DMS53 treated with DMSO at 0.1 percent for 48 hours (cell line): ENCODE data around the gene FGF1.

Source experiments
- DNase-seq: peaks from one replicate; lab custom pipeline; 2025; ENCODE audit not compliant: unreplicated experiment; lab: John Stamatoyannopoulos, UW

FGF1 gene

DNA sequence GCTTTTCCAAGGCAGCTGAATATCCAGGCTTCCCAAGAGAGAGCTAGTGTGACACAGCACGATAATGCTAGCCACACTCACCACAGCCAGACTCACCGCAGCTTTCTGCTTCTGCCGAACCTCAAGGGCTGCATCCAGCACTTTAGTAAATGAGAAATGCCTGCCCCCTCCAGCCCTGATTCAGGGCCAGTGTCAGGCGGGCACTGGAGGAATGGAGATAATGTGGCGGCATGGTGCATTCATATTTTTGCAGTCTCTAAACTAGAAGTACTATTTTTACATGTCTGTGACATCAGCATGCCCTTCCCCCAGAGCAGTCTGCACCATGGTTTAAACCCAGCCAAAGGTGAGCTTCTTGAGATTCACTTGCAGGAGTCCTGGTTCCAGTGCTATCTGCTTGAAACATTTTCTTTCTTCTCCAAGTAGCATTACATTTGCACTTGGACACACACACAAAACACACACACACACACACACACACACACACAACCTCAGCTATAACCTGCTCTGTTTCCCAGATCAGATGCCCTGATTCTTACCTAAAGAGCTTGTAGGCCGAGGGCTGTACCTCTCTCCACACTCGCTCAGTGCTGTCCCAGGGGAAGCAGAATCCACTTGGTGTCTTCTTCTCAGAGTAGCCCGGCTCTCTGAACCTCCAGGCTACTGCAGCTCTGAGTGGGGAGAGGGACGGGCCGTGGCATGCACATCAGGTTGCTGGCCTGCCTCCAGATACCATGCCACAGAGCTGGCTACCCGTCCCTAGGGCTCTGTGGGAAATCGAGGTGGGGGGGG is at the start of gene FGF1:
Gene FGF1, minus strand, starts transcription at position 673 of the 792 bp plus-strand sequence. CDS start 71,963 bp downstream, outside the sequence.
- no peak for DNase-seq

DNA sequence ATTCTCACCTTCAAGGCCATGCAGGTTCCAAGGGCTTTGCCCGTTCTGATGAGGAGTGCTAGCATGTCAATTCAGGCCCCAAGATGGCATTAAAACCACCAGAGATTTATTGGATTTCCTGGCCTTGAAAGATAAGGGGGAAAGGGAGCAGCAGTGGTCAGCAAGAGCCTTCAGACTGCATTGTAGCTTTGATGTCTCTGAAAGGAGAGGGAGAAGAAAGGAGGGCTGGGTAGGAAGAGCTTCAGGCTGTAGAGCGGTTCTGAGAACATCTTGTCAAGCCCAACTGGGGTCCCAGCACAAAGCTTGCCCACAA is 41.8 kb upstream of the FGF1 start:
- no peak for DNase-seq

DNA sequence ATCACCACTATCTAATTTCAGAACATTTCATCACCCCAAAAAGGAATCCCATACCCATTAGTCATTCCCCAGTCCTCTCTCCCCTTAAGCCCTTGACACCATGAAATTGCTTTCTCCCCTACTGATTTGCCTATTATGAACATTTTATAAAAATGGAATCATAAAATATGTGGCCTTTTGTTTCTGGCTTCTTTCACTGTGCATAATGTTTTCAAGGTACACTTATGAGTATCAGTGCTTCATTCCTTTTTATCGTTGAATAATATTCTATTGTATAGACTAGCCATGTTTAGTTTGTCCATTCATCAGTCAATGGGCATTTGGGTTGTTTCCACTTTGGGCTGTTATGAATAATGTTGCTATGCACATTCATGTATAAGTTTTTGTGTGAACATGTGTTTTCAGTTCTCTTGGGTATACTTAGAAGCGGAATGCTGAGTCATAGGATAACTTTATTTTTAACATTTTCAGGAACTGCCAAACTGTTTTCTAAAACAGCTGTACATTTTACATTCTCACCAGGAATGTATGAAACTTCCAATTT is 40.4 kb upstream of the FGF1 start:
- DNase-seq, result no peak

DNA sequence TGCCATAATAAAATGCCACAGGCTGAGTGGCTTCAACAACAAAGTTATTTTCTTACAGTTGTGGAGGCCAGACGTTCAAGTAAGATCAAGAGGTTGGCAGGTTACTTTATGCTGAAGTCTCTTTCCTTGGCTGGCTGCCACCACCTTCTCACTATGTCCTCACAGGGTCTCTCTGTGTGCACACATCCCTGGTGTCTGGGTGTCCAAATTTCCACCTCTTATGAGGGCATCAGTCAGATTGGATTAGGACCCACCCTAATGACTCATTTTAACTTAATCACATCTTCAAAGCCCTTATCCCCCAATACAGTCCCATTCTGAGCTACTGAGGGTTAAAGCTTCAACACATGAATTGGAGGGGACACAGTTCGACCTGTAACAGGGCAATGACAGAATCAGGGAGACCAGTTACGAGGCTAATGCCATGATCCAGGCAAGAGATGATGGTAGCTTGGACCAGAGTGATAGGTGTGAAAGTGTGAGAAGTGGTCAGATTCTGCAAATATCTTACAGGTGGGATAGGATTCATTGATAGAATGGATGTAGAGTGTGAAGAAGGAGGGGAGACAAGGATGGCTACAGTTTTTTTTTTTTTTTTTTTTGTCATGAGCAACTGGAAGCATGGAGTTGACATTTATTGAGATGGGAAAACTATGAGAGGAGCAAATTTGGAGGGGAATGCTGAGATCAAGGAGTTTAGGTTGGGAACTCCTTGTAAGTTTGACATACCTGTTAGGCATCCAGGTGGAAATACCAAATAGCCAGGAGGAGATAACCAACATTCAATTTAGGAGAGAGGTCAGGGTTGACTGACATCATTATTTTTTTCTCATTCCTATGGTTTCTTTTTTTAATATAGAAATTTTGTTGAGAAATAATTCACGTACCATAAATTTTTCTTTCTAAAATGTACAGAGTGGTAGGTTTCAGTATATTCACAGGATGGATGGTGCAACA is 39.6 kb upstream of the FGF1 start:
- no peak for DNase-seq

DNA sequence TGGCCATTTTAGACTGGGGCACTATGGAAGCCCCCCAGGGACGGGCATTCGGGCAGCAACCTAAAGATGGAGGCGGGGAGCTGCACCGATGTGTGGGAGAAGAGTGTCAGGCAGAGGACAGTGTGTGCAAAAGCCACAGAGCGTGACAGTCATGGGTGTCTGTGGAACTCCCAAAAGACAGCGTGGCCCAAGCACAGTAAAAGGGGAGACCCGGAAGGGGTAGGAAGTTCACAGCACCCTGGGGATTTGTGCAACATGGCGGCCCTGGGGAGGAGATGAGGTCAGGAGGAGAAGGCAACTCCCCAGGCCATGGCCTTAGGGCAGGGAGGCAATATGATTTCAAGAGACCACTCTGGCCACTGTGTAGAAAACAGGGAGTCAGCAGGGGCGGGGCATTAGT is 38.9 kb upstream of the FGF1 start:
- DNase-seq, result no peak

DNA sequence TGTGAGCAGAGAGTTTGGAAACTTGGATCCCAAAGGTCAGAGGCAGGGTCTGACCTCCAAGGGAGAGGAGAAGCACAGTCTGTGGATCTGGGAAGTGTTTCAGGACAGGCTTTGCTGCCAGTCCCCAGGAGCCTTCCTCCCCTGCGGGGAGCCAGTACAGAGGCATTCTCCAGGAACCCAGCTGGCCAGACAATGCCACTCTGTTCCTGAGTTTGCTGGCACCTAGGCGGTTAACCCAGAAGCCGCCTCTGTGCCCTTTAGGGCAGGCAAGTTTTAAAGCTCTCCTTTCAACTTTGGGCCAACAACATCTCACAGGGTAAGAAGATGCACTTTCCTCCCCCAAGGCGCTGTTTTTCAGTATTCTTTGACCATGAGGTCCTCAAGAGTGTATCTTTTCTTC is 37.0 kb upstream of the FGF1 start:
- no peak for DNase-seq

DNA sequence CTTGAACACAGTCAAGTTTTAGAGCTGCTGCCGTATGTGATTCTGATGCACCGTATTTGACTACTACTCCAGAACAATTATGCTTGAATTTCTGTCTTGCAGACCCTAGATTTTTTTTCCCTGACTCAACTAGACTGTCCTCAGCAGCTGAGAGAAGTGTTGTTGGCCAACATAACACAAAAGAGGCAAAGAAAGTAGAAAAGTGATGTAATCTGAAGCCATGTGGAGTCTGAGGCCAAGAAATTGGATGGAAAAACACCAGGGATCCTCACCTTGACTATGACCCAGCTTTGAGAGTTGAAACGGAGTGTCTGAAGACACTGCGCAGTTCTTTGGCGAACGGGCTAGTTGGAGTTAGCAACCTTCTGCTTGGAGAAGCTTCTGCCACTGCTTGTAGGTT is 36.3 kb upstream of the FGF1 start:
- DNase-seq, result no peak

DNA sequence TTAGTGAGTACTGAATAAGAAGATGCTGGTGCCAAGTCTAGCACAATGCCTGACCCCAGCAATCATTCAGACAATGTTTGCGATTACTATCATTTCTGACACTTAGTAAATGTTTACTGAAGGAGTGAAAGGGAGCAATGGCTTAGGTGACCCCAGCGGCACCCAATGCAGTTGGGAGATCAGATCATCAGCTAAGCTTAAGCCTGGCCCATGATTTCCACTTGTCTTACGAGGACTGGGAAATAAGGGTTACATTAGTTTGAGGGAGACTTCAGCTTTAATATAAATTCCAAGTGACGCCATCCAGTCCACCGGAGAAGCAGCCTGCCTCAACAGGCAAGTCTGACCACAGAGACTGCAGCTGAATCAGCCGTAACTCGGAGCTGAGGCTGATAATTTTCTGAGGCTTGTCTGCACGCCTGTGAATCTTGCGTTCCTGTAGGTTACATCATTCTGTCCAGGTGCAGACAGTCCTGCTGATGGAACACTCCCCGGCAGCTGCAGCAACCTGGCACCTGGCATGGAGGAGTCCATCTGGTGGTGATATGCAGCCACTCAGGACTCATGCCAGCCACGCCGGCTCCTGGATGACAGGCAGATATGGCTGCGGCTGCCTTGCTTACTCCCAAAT is 34.9 kb upstream of the FGF1 start:
- peak; percentile 97 for DNase-seq

DNA sequence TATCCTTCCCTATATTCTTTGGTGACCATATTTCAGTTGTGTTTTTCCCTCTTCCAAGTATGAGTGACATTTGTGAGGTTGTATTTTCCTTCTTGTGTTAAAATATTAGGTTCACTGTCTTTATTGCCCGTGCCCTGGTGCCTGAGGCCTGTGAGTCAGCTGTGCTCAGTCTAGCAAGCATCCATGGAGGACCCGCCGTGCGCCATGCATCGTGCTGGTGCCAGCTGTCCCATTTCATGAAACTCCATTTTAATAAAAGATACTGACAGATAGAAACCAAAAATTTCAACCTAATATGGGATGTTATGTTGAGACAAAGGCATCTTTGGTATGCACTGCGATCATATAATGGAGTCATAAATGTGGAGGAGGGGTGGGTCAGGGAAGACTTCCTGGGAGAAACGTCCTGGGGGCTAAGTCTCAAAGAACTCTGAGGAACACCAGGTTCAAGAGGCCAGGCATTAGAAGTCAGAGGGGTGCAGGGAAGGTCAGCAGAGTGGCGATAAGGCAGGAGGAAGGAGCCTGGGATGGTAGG is 34.0 kb upstream of the FGF1 start:
- DNase-seq, result no peak

DNA sequence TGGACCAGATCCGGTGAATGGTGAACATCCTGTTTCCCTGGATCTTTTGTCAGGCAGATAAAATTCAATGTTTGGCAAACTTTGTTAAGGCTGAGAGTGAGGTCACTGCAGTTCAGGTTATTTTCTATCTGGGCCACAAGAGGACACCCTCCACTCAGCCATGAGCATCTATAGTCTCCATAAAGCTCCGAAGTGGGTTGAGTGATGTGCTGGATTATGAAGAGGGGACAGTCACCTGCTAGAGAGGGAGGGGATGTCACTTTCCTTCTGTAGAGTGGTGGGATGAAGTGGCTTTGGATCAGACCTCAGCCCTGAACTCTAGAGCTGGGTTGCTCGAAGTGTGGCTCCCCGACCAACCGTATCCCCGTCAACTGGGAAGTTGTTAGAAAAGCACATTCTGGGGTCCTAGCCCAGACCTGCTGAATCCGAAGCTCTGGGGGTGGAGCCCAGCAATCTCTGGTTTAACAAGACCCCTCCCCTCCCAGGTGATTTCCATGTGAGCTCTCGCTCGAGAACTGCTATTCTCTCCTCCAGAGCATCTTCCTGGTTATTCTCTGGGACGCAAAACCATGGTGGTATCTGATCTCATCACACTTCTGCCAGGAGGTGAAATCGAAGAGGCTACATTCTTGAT is 31.8 kb upstream of the FGF1 start:
- DNase-seq, result peak; percentile 77

DNA sequence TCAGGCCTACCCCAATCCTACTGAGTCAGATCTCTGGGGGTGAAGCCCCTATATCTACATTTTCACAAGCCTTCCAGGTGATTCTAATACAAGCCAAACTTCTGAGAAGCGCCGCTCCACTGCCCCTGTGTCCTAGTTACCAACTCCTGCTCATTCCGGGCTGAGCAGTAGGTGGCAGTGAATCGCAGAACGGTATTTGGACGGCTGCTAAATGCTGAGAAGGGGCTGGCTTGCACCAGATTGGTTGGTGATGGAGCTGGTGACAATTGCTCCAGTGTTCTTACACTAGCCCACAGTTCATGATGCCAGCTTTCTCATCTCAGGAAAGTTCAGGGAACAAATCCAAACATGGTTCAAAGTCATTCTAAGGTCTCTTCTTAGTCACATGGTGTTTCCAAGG is 31.1 kb upstream of the FGF1 start:
- peak; percentile 46 for DNase-seq

DNA sequence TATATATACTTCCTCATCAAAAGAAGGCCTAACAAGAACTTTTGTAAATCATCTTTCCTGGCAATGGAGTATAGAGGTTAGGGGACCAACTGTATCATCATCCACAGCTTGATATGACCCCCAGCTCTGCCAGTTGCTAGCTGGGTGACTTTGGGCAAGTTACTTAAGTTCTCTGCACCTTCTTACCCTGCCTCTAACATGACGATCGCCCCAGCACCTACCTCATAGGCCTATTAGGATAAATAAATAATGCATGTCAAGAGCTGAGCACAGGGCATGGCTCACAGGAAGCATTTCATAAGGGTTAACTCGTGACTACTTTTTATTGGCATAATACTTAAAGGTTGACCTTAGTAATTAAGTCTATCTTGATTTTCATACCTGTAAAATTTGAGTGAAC is 29.4 kb upstream of the FGF1 start:
- DNase-seq, result no peak

DNA sequence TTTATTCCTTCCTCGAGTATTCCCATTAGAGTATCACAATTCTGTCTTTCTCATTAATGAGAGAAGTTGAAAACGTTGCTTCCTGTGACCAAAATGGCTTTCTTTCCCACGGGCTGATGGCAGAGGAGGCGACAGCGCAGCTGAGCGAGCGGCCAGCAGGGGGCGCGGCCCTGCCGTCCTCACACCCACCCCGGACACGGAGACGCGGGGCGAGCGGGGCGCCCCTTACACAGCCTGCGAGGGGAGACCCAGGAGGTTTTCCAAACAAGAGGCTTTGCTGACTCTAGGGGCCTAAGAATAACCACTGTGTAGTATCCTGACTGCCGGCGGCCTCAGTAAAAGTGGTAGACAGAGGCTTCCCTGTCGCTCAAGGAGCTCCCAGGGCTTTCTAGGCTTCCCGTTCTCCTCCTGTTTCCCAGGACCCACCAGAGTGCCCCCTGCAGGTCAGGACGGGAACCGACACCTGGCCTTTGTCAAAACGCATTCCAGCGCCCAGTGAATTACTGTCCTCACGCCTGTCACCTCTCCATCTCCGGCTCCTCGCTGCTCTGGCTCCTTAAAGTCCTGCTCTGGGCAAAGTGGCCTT is 27.3 kb upstream of the FGF1 start:
- DNase-seq, result peak; percentile 89

DNA sequence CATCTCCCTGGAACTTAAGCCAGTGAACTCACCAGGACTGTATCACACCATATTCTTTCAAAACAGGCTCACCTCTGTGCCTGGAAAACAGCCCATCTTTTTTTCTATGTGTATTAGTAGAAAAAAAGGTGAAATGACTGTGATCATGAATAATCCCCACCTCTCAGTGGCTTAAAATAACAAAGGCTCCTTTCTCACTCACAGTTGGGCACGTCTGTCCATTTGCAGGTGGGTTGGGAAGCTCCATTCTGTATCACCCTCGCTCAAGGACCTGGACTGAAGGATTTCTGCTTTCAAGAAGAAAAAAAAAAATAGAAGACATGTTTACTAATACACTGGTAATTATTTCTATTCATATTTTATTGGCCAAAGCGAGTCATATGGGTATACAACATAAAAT is 17.3 kb upstream of the FGF1 start:
- no peak for DNase-seq

DNA sequence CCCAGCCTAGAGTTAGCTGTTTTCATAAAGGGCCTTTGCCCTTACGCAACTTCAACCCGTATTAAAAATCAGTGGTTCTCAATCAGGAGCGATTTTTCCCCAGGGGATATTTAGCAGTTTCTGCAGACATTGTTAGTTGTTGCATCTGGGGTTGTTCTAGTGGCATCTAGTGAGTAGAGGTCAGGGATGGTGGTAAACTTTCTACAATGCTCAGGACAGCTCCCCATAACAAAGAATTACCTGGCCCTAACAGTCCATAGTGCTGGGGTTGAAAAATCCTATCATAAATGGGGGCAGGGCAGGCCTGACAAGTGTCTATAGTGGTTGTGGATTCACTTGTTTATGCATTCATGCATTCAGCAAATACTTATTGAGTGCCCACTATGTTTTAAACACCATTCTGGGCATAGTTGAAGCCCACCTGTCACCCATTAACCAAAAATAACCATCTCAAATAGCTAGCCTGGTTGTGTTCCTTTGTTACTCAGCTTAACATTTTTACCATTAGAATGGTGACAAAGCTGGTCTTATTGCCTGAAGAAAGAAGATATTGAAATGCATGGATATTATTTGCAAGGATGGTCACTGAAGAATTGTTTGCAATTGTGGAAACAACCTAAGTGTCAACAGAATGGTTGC is 15.9 kb upstream of the FGF1 start:
- no peak for DNase-seq

DNA sequence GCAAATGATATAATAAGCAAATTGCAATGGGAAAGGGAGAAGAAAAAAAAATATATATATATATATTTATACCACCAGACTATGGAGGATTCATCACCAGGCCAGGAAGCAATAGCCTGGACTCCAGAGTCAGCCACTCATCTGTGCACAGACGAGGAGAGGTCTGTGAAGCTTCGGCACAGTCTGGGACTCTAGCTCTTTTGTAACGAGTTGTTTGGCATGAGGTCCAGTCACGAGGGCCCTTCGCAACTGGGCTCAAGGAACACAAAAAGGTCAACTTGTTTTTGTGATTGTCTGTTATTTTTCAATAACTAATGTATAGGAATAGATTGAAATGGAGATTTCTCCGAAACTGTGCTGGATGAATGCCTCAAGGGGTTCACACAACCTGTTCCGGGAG is 14.7 kb upstream of the FGF1 start:
- DNase-seq, result no peak

DNA sequence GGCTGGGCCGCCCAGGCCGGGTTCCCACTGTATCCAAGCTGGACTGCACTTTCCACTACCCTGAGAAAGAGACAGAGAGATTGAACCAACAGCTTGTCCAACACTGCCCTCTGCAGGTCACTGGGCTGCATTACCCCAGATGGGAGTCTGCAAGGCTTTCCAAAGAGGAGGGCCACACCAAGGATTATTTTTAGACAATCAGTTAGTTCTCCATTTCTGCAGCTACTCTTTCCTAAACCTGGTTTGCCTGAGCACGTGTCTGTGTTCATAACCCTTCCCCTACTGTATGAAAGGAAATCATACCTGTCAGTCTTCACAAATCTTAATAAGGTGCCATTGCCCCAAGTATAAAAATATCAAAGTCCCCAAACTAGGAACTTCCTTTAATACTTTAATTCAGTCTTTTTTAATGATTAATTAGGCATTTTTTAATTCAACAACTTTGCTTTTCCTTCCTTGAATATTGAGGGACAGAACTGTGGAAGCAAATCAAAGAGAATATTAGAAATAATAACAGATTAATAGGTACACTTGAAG is 13.4 kb upstream of the FGF1 start:
- DNase-seq, result peak; percentile 86

DNA sequence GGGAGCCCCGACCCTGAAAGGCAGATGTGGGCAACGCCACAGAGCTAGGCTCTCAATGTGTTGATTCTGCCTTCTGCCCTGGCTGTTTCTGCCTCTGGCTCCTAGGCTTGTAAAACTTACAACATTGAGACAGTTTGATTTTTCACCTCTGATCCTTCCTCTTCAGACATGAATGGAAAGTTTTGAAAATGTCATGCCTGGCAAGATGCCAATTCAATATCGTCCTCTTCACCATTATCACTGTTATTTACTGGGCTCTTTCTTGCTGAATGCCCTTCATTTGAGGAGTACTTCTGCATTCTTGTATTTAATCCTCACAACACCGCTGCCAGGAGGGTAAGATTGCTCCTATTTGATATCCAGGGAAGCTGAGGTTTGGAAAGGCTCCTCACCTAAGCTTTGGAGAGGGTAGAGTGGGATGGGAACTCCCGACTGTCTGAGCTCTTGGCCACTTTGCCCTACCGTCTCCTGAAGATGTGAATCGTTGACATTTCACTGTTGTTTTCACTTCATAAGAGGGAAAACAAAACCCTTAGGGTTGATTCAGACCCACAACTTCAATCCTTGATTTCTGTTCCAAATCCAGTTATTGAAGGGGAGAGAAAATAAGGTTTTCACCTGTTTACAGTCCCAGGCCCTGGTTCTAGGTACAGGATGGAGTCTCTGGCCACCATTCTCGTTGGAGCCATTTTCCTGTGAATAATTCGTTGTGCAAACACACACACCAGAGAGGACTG is 12.7 kb upstream of the FGF1 start:
- no peak for DNase-seq
